K562 (cell line): ENCODE measurements around the gene PAIP2. TPM values are rescaled to one million over a fixed set of nuclear protein-coding genes. Genes with fewer than 3 reads are reported as not detected.

Experiments
- ATAC-seq: fragments of 200-7000 bp; cut with Tn5 transposase; 3 replicates; pipeline ENCODE4 v1.9.1; 2020; ENCODE audit warnings: moderate library complexity
- BruUV-seq: library from RNA; stranded (reverse); fragments of 400-500 nt; replicated peaks from 2 replicates; lab custom pipeline; 2021; lab: Mats Ljungman, UMichigan
- CTCF ChIA-PET: fragments of 300-600 bp; formaldehyde crosslinking; extraction: SDS; loops from one replicate; lab custom pipeline; 2021; ENCODE audit warnings: low intra/inter-chr PET ratio; lab: Yijun Ruan, JAX
- POLR2A ChIA-PET: fragments of 300-600, 350-650 bp; sonication (Branson Sonifier 250); formaldehyde crosslinking; extraction: SDS; loops from one replicate; lab custom pipeline; 2021; ENCODE audit warnings: antibody characterized with exemption, inconsistent platforms; lab: Yijun Ruan, JAX
- DNase-seq, 4 experiments: peaks; one replicate each; pipeline versions ENCODE4 v3.0.0 to v3.0.0-alpha.2; 2011 to 2018; ENCODE audit warnings: low spot score in 3 of 4, mixed read lengths in 3 of 4; ENCODE audit errors: extremely low read depth in 1 of 4
- FAIRE-seq: peaks from 2 replicates; lab custom pipeline; 2011; peaks lifted over from hg19 to GRCh38; lab: Jason Lieb, UNC
- H2AFZ ChIP-seq: 2 replicates; pipeline ENCODE4 v1.6.0; 2011; ENCODE audit warnings: low read depth, low read length, control low read depth, inconsistent platforms
- H3K27ac ChIP-seq: fragments of 200-600 bp; 3 replicates; pipeline ENCODE4 v1.8.0; 2011; ENCODE audit warnings: low read depth, mild to moderate bottlenecking, control low read depth, inconsistent platforms, low read length, moderate library complexity, mixed read lengths; ENCODE audit errors: extremely low read depth
- H3K27me3 ChIP-seq, 2 experiments: fragments of 300-600 bp in 1 of 2; 2 replicates in 1 of 2; 3 replicates in 1 of 2; pipeline versions ENCODE4 v1.6.0 to v1.8.0; 2011; ENCODE audit warnings: inconsistent platforms in 2 of 2, low read length in 2 of 2, mild to moderate bottlenecking in 1 of 2, mixed read lengths in 1 of 2, moderate library complexity in 1 of 2; ENCODE audit not compliant: control insufficient read depth in 2 of 2, insufficient read depth in 2 of 2
- H3K36me3 ChIP-seq: fragments of 300-600 bp; 3 replicates; pipeline ENCODE4 v1.8.0; 2011; ENCODE audit warnings: mild to moderate bottlenecking, low read length, inconsistent platforms; ENCODE audit not compliant: control insufficient read depth, insufficient read depth
- H3K4me1 ChIP-seq, 2 experiments: fragments of 200-600 bp in 1 of 2; replicated peaks in 1 of 2; 2 replicates in 1 of 2; 3 replicates in 1 of 2; pipeline versions ENCODE4 v1.5.1 to v1.8.0; 2011; ENCODE audit warnings: inconsistent platforms in 2 of 2, low read length in 2 of 2, mild to moderate bottlenecking in 1 of 2, mixed read lengths in 1 of 2, moderate library complexity in 1 of 2; ENCODE audit not compliant: control insufficient read depth in 2 of 2, insufficient read depth in 2 of 2
- H3K4me2 ChIP-seq: 2 replicates; pipeline ENCODE4 v1.6.1; 2011; ENCODE audit warnings: low read length, control low read depth, inconsistent platforms, mixed read lengths; ENCODE audit not compliant: insufficient read depth
- H3K4me3 ChIP-seq: fragments of 200-600 bp; sonication (generic), shearing (Covaris generic); 2 replicates; pipeline ENCODE4 v1.5.1; 2016; ENCODE audit warnings: control low read depth, inconsistent platforms
- H3K79me2 ChIP-seq: fragments of 200-600 bp; 3 replicates; pipeline ENCODE4 v1.8.0; 2011; ENCODE audit warnings: low read length, inconsistent platforms; ENCODE audit not compliant: control insufficient read depth, insufficient read depth
- H3K9ac ChIP-seq, 2 experiments: 2 replicates each; pipeline versions ENCODE4 v1.6.0 to v1.6.1; 2011; ENCODE audit warnings: low read depth in 2 of 2, low read length in 2 of 2, control low read depth in 1 of 2, inconsistent platforms in 1 of 2, mild to moderate bottlenecking in 1 of 2, mixed read lengths in 1 of 2; ENCODE audit not compliant: insufficient read depth in 1 of 2
- H3K9me1 ChIP-seq: one replicate; pipeline ENCODE4 v1.6.0; 2011; ENCODE audit warnings: inconsistent platforms, mild to moderate bottlenecking, low read length, moderate library complexity; ENCODE audit not compliant: control insufficient read depth, insufficient read depth
- H3K9me3 ChIP-seq: replicated peaks from 2 replicates; pipeline ENCODE4 v1.5.1; 2011; ENCODE audit warnings: low read depth, low read length, inconsistent platforms; ENCODE audit not compliant: control insufficient read depth, insufficient read depth
- H4K20me1 ChIP-seq: replicated peaks from 2 replicates; pipeline ENCODE4 v1.6.1; 2011; ENCODE audit warnings: low read length, inconsistent platforms, mixed read lengths; ENCODE audit not compliant: control insufficient read depth, insufficient read depth
- DACH1 ChIP-seq: fragments of 450-650 bp; IDR thresholded peaks from 2 replicates; pipeline ENCODE4 v1.6.1; 2018; ENCODE audit not compliant: partially characterized antibody
- DPF2 ChIP-seq: fragments of 450-650 bp; IDR thresholded peaks from 2 replicates; pipeline ENCODE4 v1.6.1; 2016
- KAT8 ChIP-seq: fragments of 450-650 bp; IDR thresholded peaks from 2 replicates; pipeline ENCODE4 v1.6.1; 2016; ENCODE audit warnings: low read depth, mild to moderate bottlenecking
- MEF2A ChIP-seq: IDR thresholded peaks from 2 replicates; pipeline ENCODE4 v1.6.1; 2011; ENCODE audit warnings: low read depth, mild to moderate bottlenecking, low read length, moderate library complexity; ENCODE audit not compliant: control insufficient read depth
- ZNF140 ChIP-seq: fragments of 250-450 bp; sonication (Bioruptor Pico); IDR thresholded peaks from 2 replicates; pipeline ENCODE4 v1.8.0; 2021; ENCODE audit warnings: moderate library complexity, mild to moderate bottlenecking, inconsistent platforms
- ZNF507 ChIP-seq: conservative IDR thresholded peaks from 2 replicates; pipeline ENCODE4 v1.6.1; 2017; ENCODE audit warnings: missing genetic modification characterization, missing compliant biosample characterization
- WGBS: fragments of 100-300 bp; shearing (Covaris generic); methylation state at CpG from one replicate; pipeline ENCODE4 v1.1.6; 2016; ENCODE audit warnings: low coverage, mixed read lengths; ENCODE audit not compliant: insufficient coverage; ENCODE audit errors: missing lambda C conversion rate; 5-methylcytosine and 5-hydroxymethylcytosine counted together
- in situ Hi-C: fragments of 300-500 bp; cut with MboI; formaldehyde crosslinking; loops from 4 replicates; pipeline ENCODE4 v1.15.0; 2018; ENCODE audit warnings: inconsistent platforms, mixed read lengths
- intact Hi-C: fragments of 100-400 bp; cut with micrococcal nuclease; formaldehyde crosslinking; loops from 2 replicates; pipeline ENCODE4 v1.14.2; 2022
- polyA plus RNA-seq, 8 experiments: library from polyadenylated mRNA; depleted of rRNA in 4 of 8; stranded (reverse) in 5 of 8; unstranded in 3 of 8; fragments of >200 nt; fragmentation: Nextera tagmentation in 2 of 8; fragmentation: Illumina TruSeq in 1 of 8; extraction: Ambion mirVana in 2 of 8; extraction: Trizol in 1 of 8; gene quantifications; 2 replicates each; pipeline versions ENCODE4 v1.2.1 to v1.2.3, GENCODE V29; 2011 to 2014; ENCODE audit warnings: inconsistent platforms in 1 of 8, missing spikeins in 1 of 8
- total RNA-seq, 7 experiments: library from RNA; depleted of rRNA in 6 of 7; stranded (reverse); fragments of >200 nt in 6 of 7; fragmentation: Illumina TruSeq in 2 of 7; extraction: Trizol in 2 of 7; gene quantifications; 2 replicates each; pipeline versions ENCODE4 v1.2.1 to v1.2.3, GENCODE V29; 2011 to 2021; ENCODE audit warnings: low replicate concordance in 1 of 7
- TF ChIP-seq, protein P1 (sequence below): fragments of 250-450 bp; sonication (Bioruptor Pico); IDR thresholded peaks from 2 replicates; pipeline ENCODE4 v1.5.0; 2021; ENCODE audit warnings: mild to moderate bottlenecking, moderate library complexity

PAIP2 gene
- total and polyA plus RNA-seq, 9 of the 15 experiments (the other 6 are each of a cell fraction or from before 2014, with no cell fraction given) = 78.3 to 187 (median 128) TPM

DNA sequence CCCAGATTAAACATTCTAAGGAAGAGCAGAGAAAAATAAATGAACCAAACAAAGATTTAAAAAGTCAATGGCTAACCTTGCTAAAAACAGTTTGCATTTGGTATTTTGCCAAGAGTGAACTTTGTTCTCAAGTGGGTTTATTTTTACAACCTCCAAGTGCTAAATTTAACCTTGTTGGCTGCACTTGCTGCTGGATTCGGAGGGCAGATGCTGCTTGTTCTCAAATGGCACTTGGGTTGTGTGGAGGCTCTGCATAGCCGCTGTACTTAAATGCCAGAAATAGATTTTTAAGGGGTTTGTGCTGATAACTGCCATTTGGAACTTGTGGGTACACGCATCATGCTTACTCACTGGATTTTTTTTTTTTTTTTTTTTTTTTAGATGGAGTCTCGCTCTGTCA is 75.6 kb downstream of the PAIP2 start:
- FAIRE-seq = no peak
- Histone ChIP-seq H3K9me1 (no peaks in the 10 kb centered on the region), H3K27me3 (no peaks in the 10 kb centered on the region), H4K20me1 (no peaks in the 10 kb centered on the region), H3K79me2 (no peaks in the 10 kb centered on the region), H2AFZ (no peak overlapping the region), H3K36me3 (no peaks in the 10 kb centered on the region), H3K27ac (no peak overlapping the region), H3K4me2 (no peak overlapping the region), H3K9ac (no peak overlapping the region), H3K4me1 (peaks cover 4 to 13% of the 10 kb centered on the region in 2 experiments), H3K9me3 (no peaks in the 10 kb centered on the region), H3K4me3 (no peak overlapping the region)
- ChIA-PET POLR2A (interaction anchor here (0.9 kb wide), 1 partner anchor 9 kb away, joined by 4 read pairs; no protein-coding TSS in a partner anchor), CTCF (interaction anchor here (0.7 kb wide), 1 partner anchor 1797 kb away, joined by 4 read pairs; no protein-coding TSS in a partner anchor)
- TF ChIP-seq KAT8 (no peak), MEF2A (peak; percentile 42; the same call in 1 of the 2 replicates), DPF2 (no peak), DACH1 (no peak), ZNF140 (CRISPR knock-in tag) (no peak), ZNF507 (tag) (no peak)
- TF ChIP-seq, protein P1, sequence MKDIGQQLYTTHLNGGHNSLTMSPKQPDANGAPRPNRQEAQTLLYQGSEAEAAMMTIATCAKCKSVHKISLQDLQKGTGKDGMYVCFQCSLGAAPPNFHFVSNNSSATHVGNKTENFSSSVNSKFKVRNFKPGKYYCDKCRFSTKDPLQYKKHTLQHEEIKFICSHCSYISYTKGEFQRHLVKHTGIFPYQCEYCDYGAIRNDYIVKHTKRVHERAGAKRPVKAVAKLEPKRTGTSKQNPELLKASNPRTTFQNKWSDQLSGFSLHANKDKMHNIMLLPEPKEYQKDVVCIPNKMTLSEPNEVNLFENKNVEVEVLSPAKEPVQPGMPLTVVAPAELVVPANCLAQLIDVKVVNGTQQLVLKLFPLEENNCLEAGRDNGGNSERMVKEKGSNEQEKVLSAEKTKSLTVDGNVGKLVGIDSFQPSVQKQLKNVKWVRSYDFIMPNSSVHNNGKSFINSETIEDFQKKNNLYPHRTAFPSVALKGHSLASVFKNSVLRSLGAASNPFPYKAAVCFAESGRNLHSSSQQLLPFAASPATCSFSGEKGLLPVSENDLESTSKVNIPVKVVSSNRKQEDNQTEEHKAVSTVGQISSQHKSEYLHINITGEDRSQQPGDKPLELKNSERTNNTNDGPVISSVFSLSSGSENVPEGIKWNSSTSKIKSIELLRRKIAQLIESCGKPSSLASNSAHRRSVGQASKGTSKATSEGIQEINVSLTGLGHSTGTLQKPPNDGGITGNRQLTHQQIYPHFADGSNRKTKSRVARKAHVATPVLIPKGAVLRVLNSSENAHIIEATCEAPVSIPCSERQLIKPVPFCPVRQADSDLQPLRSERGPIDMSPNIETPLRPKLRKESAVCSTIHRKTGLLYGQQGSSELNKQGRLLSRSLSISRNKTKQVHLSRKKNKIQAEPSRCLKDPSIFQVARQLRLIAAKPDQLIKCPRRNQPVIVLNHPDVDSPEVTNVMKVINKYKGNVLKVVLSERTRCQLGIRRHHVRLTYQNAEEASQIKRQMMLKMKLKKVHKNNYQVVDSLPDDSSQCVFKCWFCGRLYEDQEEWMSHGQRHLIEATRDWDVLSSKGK = no peak
- no peak for DNase-seq
- WGBS = 49% methylated on average over 3 of the region's 4 CpGs
- intact Hi-C loops = loop anchor here (5.0 kb wide), 1 partner anchor 130 kb away; no protein-coding TSS in a partner anchor
- ATAC-seq = no peak
- BruUV-seq = no TSS peak
- in situ Hi-C loops = loop anchor here (10.0 kb wide), 1 partner anchor 348 kb away; no protein-coding TSS in a partner anchor
